Peyer's patch (tissue), 4 donors: Measurements from ENCODE around the gene SLC6A16.

Experiments
- CTCF ChIP-seq, 6 experiments: fragments of 450-650 bp in 4 of 6; fragments of 200-600 bp in 2 of 6; sonication (generic) in 1 of 6; IDR thresholded peaks; one replicate each; pipeline ENCODE4 v1.5.1; 2017 to 2019; ENCODE audit warnings: antibody characterized with exemption in 6 of 6, mild to moderate bottlenecking in 3 of 6, moderate library complexity in 1 of 6
- POLR2A ChIP-seq, 2 donors: fragments of 450-650 bp; IDR thresholded peaks; one replicate each; pipeline ENCODE4 v1.5.1; 2017; ENCODE audit warnings: antibody characterized with exemption in 2 of 2, mild to moderate bottlenecking in 2 of 2, moderate library complexity in 2 of 2

- TF ChIP-seq POLR2A (IDR thresholded peaks at IDR 0.05), result no peak
- TF ChIP-seq CTCF (IDR thresholded peaks at IDR 0.05), result no peak
Observed at GRCh38 chr19:49344505-49345423, 19.8 kb upstream of the SLC6A16 start.
